ENCODE results near the gene SYT9. TPM values are rescaled to one million over a fixed set of nuclear protein-coding genes. Genes with fewer than 3 reads are reported as not detected.

The SYT9 gene
- total RNA-seq, 1 donor from 2014 or later = 0.16 TPM

- no peak for DNase-seq (ENCODE audit: low read depth)
- H3K36me3 Mint-ChIP-seq (ENCODE audit: low read depth, unreplicated experiment) = no peaks in the 10 kb centered on the region
- no peak overlapping the region for H2AFZ ChIP-seq (ENCODE audit: low read depth, low read length)
- no peak overlapping the region for H3K4me3 Mint-ChIP-seq (ENCODE audit: unreplicated experiment)
- H3K4me1 Mint-ChIP-seq (ENCODE audit: low read depth, unreplicated experiment) = no peaks in the 10 kb centered on the region
- H4K20me1 ChIP-seq (ENCODE audit: insufficient read depth, low read length) = no peaks in the 10 kb centered on the region
- H3K27ac Mint-ChIP-seq (ENCODE audit: unreplicated experiment) = no peak overlapping the region
- no peaks in the 10 kb centered on the region for H3K9me3 Mint-ChIP-seq (ENCODE audit: unreplicated experiment)
- H3K27me3 Mint-ChIP-seq (ENCODE audit: low read depth, unreplicated experiment) = peaks cover 11% of the 10 kb centered on the region
- no peak overlapping the region for H3K4me2 ChIP-seq (ENCODE audit: low read length)
- H3K27ac ChIP-seq (ENCODE audit: low read depth, low read length) = no peak overlapping the region
- no peak for TF ChIP-seq CTCF (IDR thresholded peaks at IDR 0.05; ENCODE audit: insufficient read depth, low read depth, low read length)
- no peak for TF ChIP-seq EZH2 (IDR thresholded peaks at IDR 0.05; ENCODE audit: insufficient read depth, low read length)
- H3K9me3 ChIP-seq (ENCODE audit: insufficient read depth, low read depth, low read length) = no peaks in the 10 kb centered on the region
- no peaks in the 10 kb centered on the region for H3K4me1 ChIP-seq (ENCODE audit: insufficient read depth, low read length)
- H3K36me3 ChIP-seq (ENCODE audit: insufficient read depth, low read length) = no peaks in the 10 kb centered on the region
- FAIRE-seq = no peak
- H3K27me3 ChIP-seq (ENCODE audit: insufficient read depth, low read length) = no peaks in the 10 kb centered on the region
- H3K9ac ChIP-seq (ENCODE audit: low read length) = no peak overlapping the region
- H3K4me3 ChIP-seq (ENCODE audit: insufficient read depth, low read depth, low read length) = no peak overlapping the region
- no peaks in the 10 kb centered on the region for H3K79me2 ChIP-seq (ENCODE audit: insufficient read depth, low read length)
Measured at GRCh38 chr11:7508087-7508486, 256.4 kb downstream of the SYT9 start.

GRCh38 chr11:7509966-7510365 is 258.3 kb downstream of the SYT9 start:
- Mint-ChIP-seq H3K4me1 (ENCODE audit: low read depth, unreplicated experiment) (no peaks in the 10 kb centered on the region), H3K4me3 (ENCODE audit: unreplicated experiment) (no peak overlapping the region), H3K27me3 (ENCODE audit: low read depth, unreplicated experiment) (peaks cover 20% of the 10 kb centered on the region), H3K9me3 (ENCODE audit: unreplicated experiment) (no peaks in the 10 kb centered on the region), H3K36me3 (ENCODE audit: low read depth, unreplicated experiment) (no peaks in the 10 kb centered on the region), H3K27ac (ENCODE audit: unreplicated experiment) (no peak overlapping the region)
- FAIRE-seq = no peak
- Histone ChIP-seq H3K9me3 (ENCODE audit: insufficient read depth, low read depth, low read length) (no peaks in the 10 kb centered on the region), H3K27ac (ENCODE audit: low read depth, low read length) (no peak overlapping the region), H3K36me3 (ENCODE audit: insufficient read depth, low read length) (no peaks in the 10 kb centered on the region), H2AFZ (ENCODE audit: low read depth, low read length) (no peak overlapping the region), H3K4me1 (ENCODE audit: insufficient read depth, low read length) (peaks cover 6% of the 10 kb centered on the region), H3K79me2 (ENCODE audit: insufficient read depth, low read length) (no peaks in the 10 kb centered on the region), H3K4me2 (ENCODE audit: low read length) (no peak overlapping the region), H3K9ac (ENCODE audit: low read length) (no peak overlapping the region), H4K20me1 (ENCODE audit: insufficient read depth, low read length) (no peaks in the 10 kb centered on the region), H3K27me3 (ENCODE audit: insufficient read depth, low read length) (peaks cover 11% of the 10 kb centered on the region), H3K4me3 (ENCODE audit: insufficient read depth, low read depth, low read length) (no peak overlapping the region)
- TF ChIP-seq EZH2 (IDR thresholded peaks at IDR 0.05; ENCODE audit: insufficient read depth, low read length) (no peak), CTCF (IDR thresholded peaks at IDR 0.05; ENCODE audit: insufficient read depth, low read depth, low read length) (no peak)
- no peak for DNase-seq (ENCODE audit: low read depth)

GRCh38 chr11:7511401-7511800 is 259.7 kb downstream of the SYT9 start:
- DNase-seq (ENCODE audit: low read depth) = no peak
- Mint-ChIP-seq H3K4me3 (ENCODE audit: unreplicated experiment) (no peak overlapping the region), H3K36me3 (ENCODE audit: low read depth, unreplicated experiment) (no peaks in the 10 kb centered on the region), H3K27ac (ENCODE audit: unreplicated experiment) (no peak overlapping the region), H3K9me3 (ENCODE audit: unreplicated experiment) (no peaks in the 10 kb centered on the region), H3K4me1 (ENCODE audit: low read depth, unreplicated experiment) (no peaks in the 10 kb centered on the region), H3K27me3 (ENCODE audit: low read depth, unreplicated experiment) (peaks cover 33% of the 10 kb centered on the region)
- H3K79me2 ChIP-seq (ENCODE audit: insufficient read depth, low read length) = no peaks in the 10 kb centered on the region
- no peaks in the 10 kb centered on the region for H3K9me3 ChIP-seq (ENCODE audit: insufficient read depth, low read depth, low read length)
- H3K27me3 ChIP-seq (ENCODE audit: insufficient read depth, low read length) = peaks cover 19% of the 10 kb centered on the region
- H3K4me3 ChIP-seq (ENCODE audit: insufficient read depth, low read depth, low read length) = no peak overlapping the region
- no peak overlapping the region for H3K9ac ChIP-seq (ENCODE audit: low read length)
- H2AFZ ChIP-seq (ENCODE audit: low read depth, low read length) = no peak overlapping the region
- H3K27ac ChIP-seq (ENCODE audit: low read depth, low read length) = no peak overlapping the region
- no peak overlapping the region for H3K4me2 ChIP-seq (ENCODE audit: low read length)
- no peaks in the 10 kb centered on the region for H4K20me1 ChIP-seq (ENCODE audit: insufficient read depth, low read length)
- no peak for FAIRE-seq
- TF ChIP-seq CTCF (IDR thresholded peaks at IDR 0.05; ENCODE audit: insufficient read depth, low read depth, low read length) = no peak
- TF ChIP-seq EZH2 (IDR thresholded peaks at IDR 0.05; ENCODE audit: insufficient read depth, low read length) = no peak
- no peaks in the 10 kb centered on the region for H3K36me3 ChIP-seq (ENCODE audit: insufficient read depth, low read length)
- peaks cover 6% of the 10 kb centered on the region for H3K4me1 ChIP-seq (ENCODE audit: insufficient read depth, low read length)

Data from astrocyte (in vitro differentiated cells and primary cell).